Measurements from ENCODE around the gene KIAA1217. TPM values are rescaled to one million over a fixed set of nuclear protein-coding genes. Genes with fewer than 3 reads are reported as not detected.

KIAA1217 gene
- total RNA-seq, 3 donors from 2014 or later = 49.5 to 94.5 (median 63.9) TPM

GRCh38 chr10:24278176-24278889, 69.4 kb downstream of the KIAA1217 start:
- Histone ChIP-seq H3K36me3 (ENCODE audit: low read depth) (no peaks in the 10 kb centered on the region), H3K4me1 (ENCODE audit: low read depth) (no peaks in the 10 kb centered on the region), H3K9me3 (no peaks in the 10 kb centered on the region), H3K4me3 (no peak overlapping the region)
- TF ChIP-seq, protein P1, sequence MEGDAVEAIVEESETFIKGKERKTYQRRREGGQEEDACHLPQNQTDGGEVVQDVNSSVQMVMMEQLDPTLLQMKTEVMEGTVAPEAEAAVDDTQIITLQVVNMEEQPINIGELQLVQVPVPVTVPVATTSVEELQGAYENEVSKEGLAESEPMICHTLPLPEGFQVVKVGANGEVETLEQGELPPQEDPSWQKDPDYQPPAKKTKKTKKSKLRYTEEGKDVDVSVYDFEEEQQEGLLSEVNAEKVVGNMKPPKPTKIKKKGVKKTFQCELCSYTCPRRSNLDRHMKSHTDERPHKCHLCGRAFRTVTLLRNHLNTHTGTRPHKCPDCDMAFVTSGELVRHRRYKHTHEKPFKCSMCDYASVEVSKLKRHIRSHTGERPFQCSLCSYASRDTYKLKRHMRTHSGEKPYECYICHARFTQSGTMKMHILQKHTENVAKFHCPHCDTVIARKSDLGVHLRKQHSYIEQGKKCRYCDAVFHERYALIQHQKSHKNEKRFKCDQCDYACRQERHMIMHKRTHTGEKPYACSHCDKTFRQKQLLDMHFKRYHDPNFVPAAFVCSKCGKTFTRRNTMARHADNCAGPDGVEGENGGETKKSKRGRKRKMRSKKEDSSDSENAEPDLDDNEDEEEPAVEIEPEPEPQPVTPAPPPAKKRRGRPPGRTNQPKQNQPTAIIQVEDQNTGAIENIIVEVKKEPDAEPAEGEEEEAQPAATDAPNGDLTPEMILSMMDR (IDR thresholded peaks at IDR 0.05) = no peak
- intact Hi-C loops (cut with DNase I, micrococcal nuclease) = no loop called here
- ATAC-seq = no peak
- no peak for DNase-seq

- TF ChIP-seq, protein P1 (IDR thresholded peaks at IDR 0.05) = no peak
- Histone ChIP-seq H3K4me1 (ENCODE audit: low read depth) (no peaks in the 10 kb centered on the region), H3K36me3 (ENCODE audit: low read depth) (no peaks in the 10 kb centered on the region), H3K9me3 (no peaks in the 10 kb centered on the region), H3K4me3 (no peak overlapping the region)
- ATAC-seq = no peak
- no peak for DNase-seq
- intact Hi-C loops (cut with DNase I, micrococcal nuclease) = no loop called here
Measured at GRCh38 chr10:24279166-24279565, 70.2 kb downstream of the KIAA1217 start.

GRCh38 chr10:24287559-24288195, 78.7 kb downstream of the KIAA1217 start:
- TF ChIP-seq, protein P1 (IDR thresholded peaks at IDR 0.05) = no peak
- no peaks in the 10 kb centered on the region for H3K36me3 ChIP-seq (ENCODE audit: low read depth)
- DNase-seq (no peak), ATAC-seq (no peak)
- intact Hi-C loops (cut with DNase I, micrococcal nuclease) = no loop called here
- no peak overlapping the region for H3K4me3 ChIP-seq
- no peaks in the 10 kb centered on the region for H3K9me3 ChIP-seq
- no peaks in the 10 kb centered on the region for H3K4me1 ChIP-seq (ENCODE audit: low read depth)

- ATAC-seq (no peak), DNase-seq (no peak)
- Histone ChIP-seq H3K9me3 (no peaks in the 10 kb centered on the region), H3K4me3 (no peak overlapping the region), H3K4me1 (ENCODE audit: low read depth) (no peaks in the 10 kb centered on the region), H3K36me3 (ENCODE audit: low read depth) (no peaks in the 10 kb centered on the region)
- intact Hi-C loops (cut with DNase I, micrococcal nuclease) = no loop called here
- TF ChIP-seq, protein P1 (IDR thresholded peaks at IDR 0.05) = no peak
Measured at GRCh38 chr10:24288581-24288980, 79.6 kb downstream of the KIAA1217 start.

- intact Hi-C loops (cut with DNase I, micrococcal nuclease) = no loop called here
- ATAC-seq = no peak
Measured at GRCh38 chr10:24289235-24289634, 80.3 kb downstream of the KIAA1217 start.

More at GRCh38 chr10:24289235-24289634, 80.3 kb downstream of the KIAA1217 start:
- Histone ChIP-seq H3K36me3 (ENCODE audit: low read depth) (no peaks in the 10 kb centered on the region), H3K4me1 (ENCODE audit: low read depth) (no peaks in the 10 kb centered on the region), H3K4me3 (no peak overlapping the region), H3K9me3 (no peaks in the 10 kb centered on the region)
- TF ChIP-seq, protein P1 (IDR thresholded peaks at IDR 0.05) = no peak
- DNase-seq = no peak
